ENCODE results near the gene SMIM45.

DNA sequence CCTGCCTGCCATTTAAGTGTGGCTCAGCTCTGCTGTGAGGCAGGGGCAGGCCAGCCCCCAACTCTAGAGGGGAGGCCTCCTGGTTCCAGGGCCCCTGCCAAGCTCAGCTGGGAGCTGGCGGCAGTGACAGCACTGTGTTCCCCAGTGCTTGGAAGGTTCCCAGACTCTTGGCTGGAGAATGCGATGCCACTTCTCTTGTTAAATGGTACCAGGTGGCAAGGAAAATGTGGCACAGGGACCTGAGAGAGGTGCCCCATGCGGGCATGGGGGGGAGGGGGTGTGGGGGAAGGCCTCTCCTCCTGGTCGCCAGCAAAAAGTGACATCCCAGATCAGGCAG, 17.0 kb upstream of the SMIM45 start:
- TF ChIP-seq, protein P1, sequence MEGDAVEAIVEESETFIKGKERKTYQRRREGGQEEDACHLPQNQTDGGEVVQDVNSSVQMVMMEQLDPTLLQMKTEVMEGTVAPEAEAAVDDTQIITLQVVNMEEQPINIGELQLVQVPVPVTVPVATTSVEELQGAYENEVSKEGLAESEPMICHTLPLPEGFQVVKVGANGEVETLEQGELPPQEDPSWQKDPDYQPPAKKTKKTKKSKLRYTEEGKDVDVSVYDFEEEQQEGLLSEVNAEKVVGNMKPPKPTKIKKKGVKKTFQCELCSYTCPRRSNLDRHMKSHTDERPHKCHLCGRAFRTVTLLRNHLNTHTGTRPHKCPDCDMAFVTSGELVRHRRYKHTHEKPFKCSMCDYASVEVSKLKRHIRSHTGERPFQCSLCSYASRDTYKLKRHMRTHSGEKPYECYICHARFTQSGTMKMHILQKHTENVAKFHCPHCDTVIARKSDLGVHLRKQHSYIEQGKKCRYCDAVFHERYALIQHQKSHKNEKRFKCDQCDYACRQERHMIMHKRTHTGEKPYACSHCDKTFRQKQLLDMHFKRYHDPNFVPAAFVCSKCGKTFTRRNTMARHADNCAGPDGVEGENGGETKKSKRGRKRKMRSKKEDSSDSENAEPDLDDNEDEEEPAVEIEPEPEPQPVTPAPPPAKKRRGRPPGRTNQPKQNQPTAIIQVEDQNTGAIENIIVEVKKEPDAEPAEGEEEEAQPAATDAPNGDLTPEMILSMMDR (IDR thresholded peaks at IDR 0.05), result no peak
- no peak for TF ChIP-seq POLR2A (IDR thresholded peaks at IDR 0.05)
- no peak for TF ChIP-seq POLR2AphosphoS5 (IDR thresholded peaks at IDR 0.05)
